GM18907 (cell line): ENCODE measurements around the gene KLHL5.

Source experiments
- ATAC-seq: cut with Tn5 transposase; IDR thresholded peaks from one replicate; pipeline ENCODE4 v1.9.1; 2021; ENCODE audit warnings: mild to moderate bottlenecking, moderate library complexity; ENCODE audit not compliant: unreplicated experiment

The KLHL5 gene

DNA sequence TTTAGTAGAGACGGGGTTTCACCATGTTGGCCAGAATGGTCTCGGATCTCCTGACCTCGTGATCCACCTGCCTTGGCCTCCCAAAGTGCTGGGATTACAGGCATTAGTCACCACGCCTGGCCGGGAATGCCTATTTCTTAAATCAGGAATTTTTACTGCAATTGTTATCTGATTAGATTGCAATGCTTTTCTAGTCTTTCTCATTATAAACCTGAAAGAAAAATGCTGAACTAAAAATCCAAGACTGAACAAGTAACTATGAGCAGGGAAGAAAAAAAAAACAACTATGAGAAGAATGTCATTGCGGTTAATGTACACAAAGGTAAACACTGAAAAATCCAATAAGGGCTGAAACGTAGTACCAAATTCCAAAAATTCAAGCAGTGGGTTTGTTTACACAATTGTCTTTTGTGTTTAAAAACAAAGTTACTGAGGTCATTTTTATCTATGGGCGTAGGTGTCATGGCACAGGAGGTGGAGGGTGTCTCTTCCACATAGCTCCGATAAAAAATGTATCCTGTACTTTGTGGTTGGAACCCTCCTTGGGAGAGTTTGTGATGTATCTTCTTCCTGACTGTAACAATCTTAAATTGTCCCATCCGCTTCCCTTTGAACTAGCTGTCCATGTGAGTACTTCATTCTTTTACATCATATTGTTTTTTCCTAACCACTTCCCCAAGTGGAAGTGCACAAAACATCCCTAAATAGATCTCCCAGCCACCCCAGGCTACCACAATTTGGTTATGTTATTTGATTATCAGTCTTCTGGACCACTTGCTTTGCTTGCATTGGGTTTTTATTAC lies 18.8 kb upstream of the KLHL5 start:
- ATAC-seq: no peak

DNA sequence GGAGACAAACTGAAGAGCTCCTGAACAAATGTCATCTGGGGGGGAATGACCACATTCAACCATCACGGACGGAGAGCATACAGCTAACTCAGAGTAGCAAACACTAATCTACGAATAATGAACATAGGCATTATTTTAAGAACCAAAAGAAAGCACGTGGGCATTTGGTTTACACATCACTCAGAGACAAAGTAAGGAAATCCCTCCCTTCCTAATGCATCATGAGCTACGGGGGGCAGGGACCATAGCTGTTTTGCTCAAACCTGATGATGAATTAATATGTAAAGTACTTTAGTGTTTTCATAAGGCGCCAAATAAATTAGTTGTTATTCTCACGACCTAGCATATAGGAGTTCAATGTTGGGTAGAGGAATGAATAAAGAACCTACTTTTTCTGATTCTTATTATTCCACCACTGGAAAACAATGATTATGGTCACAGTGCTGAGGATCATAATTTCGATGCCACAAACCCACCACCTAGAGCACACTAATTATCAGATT lies 18.1 kb upstream of the KLHL5 start:
- no peak for ATAC-seq

DNA sequence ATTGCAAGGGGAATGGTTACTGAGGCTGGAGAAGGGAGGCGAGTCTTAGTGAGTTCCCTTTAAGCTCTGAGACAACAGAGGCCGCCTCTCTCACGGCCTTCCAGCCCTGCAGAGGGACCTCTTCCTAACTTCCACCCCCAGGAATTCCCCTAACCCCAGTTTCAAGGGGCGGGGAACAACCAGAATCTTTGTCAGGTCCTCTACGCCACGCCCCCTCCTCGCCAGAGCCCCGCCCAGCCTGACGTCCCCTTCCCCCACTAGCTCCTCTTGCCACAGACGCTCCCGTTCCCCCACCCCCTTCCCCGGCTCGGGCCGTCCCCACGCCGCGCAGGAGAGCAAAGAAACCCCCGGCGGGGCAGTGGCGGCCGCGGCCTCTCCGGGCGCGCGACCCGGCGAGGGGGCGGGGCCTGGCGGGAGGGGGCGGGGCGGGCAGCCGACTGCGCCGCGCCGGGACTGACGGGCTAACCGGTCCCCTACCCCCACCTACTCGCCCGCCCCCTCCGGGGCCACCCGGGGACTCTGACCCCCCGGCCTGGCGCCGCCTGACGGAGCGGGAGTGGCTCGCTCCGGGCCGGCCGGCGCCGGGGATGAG lies 17.6 kb upstream of the KLHL5 start:
- ATAC-seq: peak; percentile 71

DNA sequence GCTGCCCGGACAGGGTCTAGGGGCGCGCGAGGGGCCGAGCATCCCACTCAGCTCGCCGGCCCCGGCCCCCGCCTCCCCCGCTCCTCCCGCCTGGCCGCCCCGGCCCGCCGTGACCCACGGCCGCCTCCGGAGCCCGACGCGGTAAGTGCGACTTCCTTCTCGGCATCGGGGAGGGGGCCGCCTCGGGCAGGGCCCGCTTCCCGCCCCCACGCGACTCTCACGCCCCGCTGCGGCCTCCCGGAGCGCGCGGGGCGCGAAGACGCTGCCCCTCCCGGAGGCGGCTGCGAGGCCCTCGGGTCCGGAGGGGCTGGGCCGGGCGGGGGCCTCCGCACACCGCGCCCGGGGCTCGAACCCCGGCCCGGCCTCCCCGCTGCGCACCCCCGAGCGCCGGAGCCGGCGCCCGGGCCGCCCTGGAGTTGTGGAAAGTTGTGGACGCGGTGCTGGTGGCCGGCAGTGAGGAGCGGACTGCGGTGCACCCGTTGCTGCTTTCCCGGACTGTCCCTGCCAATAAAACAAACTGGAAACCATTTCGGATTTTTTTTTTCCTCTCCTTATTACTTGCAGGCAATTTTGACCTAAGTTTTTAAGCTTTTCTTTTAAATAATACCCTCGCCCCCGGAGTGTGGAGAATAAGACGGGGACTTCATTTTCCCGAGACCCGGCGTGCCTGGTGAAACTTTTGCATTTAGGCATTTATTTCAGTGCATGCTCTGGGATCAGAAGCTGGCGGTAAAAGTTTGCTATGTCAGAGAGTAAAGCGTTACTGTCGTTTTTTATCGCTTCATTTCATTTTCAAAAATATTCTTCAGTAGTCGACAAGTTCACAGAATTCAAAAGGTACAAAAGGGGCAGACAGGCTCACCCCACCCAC lies 16.8 kb upstream of the KLHL5 start:
- peak; percentile 30 for ATAC-seq

DNA sequence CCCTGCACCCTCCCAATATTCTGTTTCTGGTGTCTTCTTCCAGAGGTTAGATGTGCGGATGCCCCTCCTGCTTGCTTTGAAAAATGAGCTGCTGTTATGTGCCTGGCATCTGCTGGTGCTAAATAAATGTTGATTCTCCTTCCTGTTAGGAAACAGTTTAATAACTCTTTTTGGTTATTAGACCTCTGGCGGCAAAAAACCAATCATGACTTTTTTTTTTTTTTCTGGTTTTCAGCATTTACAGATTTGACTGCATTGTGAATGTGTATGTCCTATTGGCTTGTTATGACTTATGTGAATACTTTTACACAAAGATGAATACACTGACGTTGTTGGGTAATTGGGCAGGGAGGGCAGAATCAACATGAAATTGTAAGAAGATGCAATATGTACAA lies 16.2 kb upstream of the KLHL5 start:
- ATAC-seq: no peak

DNA sequence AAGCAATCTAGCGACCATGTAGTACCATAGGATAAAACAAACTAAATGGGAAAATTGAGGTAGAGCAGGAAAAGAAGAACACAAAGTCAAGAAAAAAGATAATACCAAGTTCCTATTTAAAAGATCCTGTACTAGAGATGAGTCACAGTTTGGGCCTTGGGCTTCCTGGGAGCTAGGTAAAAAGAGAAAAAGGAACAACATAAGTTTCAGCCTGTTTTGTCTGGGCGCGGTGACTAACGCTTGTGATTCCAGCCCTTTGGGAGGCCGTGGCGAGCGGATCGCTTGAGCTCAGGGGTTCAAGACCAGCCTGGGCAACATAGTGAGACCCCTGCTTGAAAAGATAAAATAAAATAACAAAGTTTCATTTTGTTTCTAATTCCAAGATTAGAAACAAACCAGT lies 15.8 kb upstream of the KLHL5 start:
- ATAC-seq: no peak

DNA sequence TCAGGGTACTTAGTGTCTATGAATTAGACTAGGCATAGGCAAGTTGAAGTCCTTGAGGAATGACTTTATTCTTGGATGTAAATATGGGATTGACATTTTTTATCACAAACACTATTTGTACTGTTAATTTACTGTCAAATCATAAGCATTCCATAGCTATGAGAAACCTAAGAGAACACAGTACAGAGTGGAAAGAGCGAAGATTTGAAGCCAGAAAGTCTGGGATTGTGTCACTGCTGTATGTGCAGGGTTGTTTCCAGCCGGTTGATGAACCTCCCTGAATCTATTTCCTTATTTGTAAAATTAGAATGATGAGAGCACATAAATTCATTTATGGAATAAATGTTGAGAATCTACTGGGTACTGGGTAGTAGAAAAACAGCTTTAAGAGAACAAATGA lies 14.4 kb upstream of the KLHL5 start:
- no peak for ATAC-seq

DNA sequence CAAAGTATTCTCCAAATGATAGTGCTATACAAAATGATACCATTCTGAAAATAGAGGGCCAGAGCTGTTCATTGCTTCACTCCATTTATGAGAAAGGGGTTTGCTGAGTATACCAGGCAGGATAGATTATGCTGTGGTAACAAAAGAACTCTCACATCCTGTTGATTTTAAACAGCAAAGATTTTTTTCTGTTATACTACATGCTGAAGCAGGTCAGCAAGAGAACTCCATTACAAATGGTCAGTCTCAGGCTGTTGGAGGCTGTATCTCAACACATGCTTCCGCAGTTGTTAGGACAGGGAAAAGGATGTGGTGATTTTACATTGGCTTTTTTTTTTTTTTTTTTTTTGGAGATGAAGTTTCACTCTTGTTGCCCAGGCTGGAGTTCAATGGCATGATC lies 13.7 kb upstream of the KLHL5 start:
- ATAC-seq: no peak

DNA sequence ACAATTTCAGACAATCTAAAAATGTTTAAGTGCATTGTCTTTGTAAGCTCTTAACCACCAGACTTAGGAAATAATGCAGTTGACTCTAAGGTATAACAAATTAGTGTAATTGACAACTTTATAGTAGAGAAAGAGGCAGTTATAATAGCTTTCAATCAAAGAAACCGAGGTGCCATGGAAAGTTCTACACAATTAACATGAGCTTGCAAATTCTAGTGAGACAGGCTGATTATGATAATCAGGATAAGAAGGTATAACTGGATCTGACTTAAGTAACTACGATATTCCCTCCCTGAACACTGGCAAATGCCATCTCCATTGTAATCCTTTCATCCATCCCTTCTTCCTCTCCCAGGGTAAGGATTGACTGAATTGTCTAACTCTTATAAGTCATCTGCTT lies 11.4 kb upstream of the KLHL5 start:
- no peak for ATAC-seq

DNA sequence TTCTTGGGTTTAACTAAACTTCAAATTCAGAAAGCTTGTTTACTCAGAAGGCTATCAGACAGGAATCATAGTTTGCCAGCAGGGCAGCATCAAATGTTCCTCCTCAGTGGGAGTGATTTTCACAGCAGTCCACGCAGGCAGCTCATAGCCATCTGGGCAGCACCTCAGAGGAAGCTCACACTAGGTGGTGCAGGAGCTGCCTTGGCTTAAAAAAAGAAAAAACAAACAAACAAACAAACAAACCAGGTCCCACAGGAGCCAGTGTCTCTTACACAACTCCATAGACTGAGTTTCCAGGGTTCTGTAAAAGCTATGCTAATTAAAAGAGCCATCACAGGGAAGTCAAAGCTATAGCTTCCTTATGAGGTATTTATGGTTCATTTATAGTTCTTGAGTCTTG lies 10.5 kb upstream of the KLHL5 start:
- no peak for ATAC-seq

DNA sequence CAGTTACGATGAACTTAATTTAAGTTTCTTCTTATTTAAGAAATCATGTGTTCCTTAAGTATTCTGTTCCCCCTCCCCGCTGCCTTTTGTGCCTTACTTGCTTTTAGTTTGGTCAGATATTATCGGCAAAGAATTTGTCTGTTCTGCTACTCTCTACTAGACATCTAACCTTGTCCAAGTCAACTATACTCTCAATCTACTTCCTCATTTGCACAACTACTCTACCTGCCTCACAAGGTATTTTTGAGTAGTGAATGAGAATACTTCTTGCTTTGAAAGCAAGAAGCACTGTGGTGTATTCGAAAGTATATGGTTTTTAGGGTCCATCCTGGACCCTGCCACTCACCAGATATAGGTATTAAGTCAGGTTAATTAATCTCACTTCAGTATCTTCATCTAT lies 8.0 kb upstream of the KLHL5 start:
- no peak for ATAC-seq

DNA sequence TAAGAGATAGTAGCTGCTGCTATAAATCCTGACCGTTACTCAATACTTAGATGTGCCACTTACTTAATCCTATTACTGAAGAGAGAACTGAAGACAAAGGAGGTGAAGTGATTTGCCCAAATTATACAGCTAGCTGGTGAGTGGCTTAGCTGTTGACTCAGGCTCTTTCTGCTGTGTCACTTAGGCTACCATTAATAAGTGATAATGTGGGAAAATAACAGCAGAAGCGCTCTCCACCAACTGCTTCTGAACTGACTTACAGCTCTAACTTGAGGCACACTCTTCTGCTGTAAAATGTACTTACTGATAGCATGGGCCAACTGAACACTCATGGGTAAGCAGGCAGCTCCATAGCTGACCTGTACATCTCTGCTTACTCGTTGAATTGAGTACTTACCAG lies 7.5 kb upstream of the KLHL5 start:
- ATAC-seq: no peak

DNA sequence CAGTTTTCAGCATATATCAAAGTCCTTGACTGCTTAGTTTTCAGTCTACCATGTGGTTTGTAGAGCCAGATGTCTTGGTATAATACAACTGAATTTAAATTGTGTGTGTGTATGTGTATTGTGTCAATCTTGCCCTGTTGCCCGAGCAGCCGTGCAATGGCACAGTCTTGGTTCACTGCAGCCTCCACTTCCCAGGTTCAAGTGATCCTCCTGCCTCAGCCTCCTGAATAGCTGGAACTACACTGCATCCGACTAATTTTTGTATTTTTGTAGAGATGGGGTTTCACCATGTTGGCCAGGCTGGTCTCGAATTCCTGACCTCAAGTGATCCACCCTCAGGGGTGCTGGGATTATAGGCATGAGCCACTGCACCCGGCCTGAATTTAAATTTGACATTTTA lies 6.0 kb upstream of the KLHL5 start:
- ATAC-seq: no peak

DNA sequence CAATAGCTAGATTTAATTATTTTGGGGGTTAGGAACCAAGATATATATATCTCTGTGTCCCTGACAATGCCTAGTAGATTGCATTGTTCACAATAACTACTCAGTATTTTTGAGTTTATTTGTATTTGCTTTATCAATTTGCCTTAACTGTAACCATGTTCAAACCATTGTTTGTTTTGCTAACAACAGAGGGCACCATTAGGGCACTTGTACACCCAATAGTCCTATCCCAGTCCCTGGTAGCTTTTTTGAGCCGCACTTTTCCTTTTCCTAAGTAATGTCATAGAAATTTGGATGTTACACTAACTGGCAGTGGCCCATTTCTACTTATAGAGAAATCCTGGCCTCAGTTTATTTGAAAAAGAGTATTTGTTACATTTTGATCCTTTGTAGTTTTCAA lies 575 bp upstream of the KLHL5 start:
- ATAC-seq: no peak

DNA sequence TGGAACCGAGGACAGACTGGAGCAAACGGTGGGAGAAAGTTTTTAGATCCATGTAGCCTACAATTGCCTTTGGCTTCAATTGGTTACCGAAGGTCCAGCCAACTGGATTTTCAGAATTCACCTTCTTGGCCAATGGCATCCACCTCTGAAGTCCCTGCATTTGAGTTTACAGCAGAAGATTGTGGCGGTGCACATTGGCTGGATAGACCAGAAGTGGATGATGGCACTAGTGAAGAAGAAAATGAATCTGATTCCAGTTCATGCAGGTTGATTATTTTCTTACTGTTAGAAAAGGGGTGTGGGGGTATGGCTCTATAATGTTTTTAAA lies 702 bp downstream of the KLHL5 start:
- ATAC-seq: peak; percentile 15

DNA sequence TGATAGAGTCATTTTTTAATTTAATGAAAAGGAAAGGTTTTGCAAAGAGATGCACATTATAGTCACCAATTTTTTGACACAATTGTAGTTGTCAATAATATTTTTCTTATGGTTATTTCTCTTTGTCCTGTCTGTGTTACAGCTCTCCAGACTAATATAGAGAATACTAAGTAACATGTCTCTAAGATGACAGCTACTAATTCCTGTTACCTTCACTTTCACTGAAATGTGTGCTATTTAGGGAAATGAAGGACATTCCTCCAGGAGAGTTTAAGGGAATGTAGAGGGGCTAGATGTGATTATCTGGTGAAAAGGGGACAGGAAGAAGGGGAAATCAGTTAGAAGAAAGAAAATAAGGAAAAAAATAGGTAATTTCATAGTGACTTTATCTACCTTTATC lies 1.4 kb downstream of the KLHL5 start:
- peak; percentile 17 for ATAC-seq

DNA sequence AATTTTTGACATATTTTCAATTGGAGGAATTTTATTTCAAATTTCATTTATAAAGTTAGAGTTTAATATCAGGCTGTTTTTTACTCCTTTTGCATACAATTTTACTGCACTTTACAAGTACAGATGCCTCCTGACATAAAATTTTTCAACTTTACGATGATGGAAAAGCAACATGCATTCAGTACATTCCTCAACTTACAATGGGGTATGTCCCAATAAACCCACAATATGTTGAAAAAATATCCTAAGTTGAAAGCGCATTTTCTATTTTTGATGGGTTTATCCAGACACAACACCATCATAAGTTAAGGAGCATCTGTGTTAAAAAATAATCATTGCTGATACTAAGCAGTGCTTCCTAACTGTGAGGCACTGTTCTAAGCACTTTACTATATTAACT lies 4.3 kb downstream of the KLHL5 start:
- no peak for ATAC-seq

DNA sequence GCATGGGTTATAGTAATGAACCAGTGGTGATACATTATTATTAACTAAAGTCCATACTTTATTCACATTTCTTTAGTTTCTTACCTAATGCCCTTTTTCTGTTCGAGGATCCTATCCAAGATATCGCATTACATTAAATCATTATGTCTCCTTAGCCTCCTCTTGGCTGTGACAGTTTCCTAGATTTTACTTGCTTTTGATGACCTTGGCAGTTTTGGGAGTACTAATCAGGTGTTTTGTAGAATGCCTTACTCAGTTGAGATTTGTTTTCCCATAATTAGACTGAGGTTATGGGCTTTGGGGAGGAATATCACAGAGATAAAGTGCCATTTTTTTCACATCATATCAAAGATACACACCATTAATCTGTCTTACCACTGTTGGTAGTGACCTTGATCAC lies 5.0 kb downstream of the KLHL5 start:
- ATAC-seq: no peak

DNA sequence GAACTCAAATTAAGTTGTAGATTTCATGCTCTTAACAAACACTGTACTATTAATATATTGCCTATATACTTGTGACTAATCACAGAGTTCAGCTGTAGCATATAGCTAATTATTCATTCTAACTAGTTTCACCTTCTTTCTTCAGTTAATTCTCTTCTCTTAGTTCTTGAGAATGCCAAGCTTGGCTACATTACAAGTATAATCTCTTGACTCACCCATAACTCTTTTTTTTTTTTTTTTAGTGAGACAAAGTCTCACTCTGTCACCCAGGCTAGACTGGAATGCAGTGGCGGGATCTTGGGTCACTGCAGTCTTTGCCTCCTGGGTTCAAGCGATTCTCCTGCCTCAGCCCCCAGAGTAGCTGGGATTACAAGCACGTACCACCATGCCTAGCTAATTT lies 5.4 kb downstream of the KLHL5 start:
- ATAC-seq: no peak

DNA sequence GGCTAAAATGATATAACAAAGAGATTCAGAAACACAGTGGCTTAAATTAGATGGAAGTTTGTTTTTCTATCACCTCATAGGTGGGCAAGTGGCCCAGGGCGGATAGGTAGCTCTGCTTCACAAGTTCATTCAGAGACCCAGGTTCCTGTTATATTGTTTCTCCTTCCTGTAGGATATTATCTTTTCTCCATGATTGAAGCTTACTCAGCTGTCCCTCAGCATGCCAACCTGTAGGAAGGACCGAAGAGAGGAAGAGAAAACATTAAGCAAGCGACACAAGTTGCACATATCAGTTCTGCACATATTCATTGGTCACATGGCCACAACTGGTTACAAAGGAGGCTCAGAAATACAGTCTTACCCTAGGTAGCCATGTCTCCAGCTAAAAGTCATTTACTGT lies 6.9 kb downstream of the KLHL5 start:
- ATAC-seq: no peak

DNA sequence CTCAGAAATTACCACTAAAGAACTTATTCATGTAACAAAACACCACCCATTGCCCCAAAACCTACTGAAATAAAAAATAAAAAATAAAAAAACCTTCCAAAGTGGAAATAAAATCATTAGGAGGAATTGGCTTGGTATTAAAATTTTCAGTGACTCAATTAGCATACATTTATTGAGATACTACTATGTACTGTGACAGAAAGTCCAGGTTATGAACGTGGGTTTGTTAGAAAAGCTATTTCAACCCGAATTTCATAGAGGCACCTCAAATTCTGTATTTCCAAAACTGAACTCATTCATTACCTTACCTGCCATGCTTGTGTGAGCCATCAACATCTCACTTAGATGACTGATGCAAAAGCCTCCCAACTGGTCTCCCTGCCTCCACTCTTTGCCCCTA lies 16.8 kb downstream of the KLHL5 start:
- no peak for ATAC-seq

DNA sequence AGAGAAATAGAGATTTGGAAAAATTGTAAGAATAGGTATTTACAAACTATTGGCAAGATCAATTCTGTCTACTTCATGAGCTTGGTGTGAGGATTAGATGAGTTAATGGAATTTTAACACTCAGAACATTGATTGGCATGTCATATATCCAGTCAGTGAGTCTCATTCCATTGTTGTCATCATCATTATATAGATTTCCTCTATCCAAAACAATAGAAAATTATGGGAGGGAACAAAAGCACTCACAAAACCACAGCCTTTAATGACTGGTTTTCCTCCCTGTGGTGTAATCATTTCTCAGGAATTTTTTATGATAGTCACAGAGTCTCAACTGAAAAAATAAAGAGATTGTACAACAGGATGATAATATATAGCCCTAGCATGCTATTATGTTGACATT lies 21.1 kb downstream of the KLHL5 start:
- no peak for ATAC-seq
